Mesodermal cell (in vitro differentiated cells): ENCODE measurements around the gene GASK1B. TPM values are rescaled to one million over a fixed set of nuclear protein-coding genes. Genes with fewer than 3 reads are reported as not detected.
A peak's percentile ranks its signal among the peaks of the same experiment; 100 is the strongest.

ENCODE experiments used
- H3K27ac ChIP-seq: 2 replicates; pipeline ENCODE4 v1.7.0; 2013; ENCODE audit warnings: mild to moderate bottlenecking, low read depth, low read length, moderate library complexity; ENCODE audit not compliant: severe bottlenecking
- H3K36me3 ChIP-seq: 2 replicates; pipeline ENCODE4 v1.7.1; 2013; ENCODE audit warnings: mild to moderate bottlenecking, low read length, moderate library complexity; ENCODE audit not compliant: control insufficient read depth, insufficient read depth
- H3K4me1 ChIP-seq: one replicate; pipeline ENCODE4 v1.7.1; 2013; ENCODE audit warnings: mild to moderate bottlenecking, low read length; ENCODE audit not compliant: insufficient read depth, control insufficient read depth, poor library complexity, severe bottlenecking
- H3K4me3 ChIP-seq: 2 replicates; pipeline ENCODE4 v1.7.0; 2013; ENCODE audit warnings: low read length, control low read depth, mild to moderate bottlenecking; ENCODE audit not compliant: insufficient read depth, poor library complexity, severe bottlenecking; ENCODE audit errors: extremely low read depth
- H3K9me3 ChIP-seq: 2 replicates; pipeline ENCODE4 v1.7.1; 2013; ENCODE audit warnings: mild to moderate bottlenecking, low read length, moderate library complexity; ENCODE audit not compliant: control insufficient read depth
- WGBS, 2 experiments: methylation state at CpG; one replicate each; pipeline ENCODE4 v1.1.5; 2013; ENCODE audit warnings: missing lambda C conversion rate in 2 of 2; ENCODE audit not compliant: insufficient coverage in 2 of 2; 5-methylcytosine and 5-hydroxymethylcytosine counted together
- polyA plus RNA-seq, 2 experiments: library from polyadenylated mRNA; stranded (reverse); fragments of 50-300 nt; gene quantifications; one replicate each; pipeline ENCODE4 v1.2.3, GENCODE V29; 2013

GASK1B gene
- polyA plus RNA-seq (2013, experiment 1 of 2), result 86.3 TPM
- 87.7 TPM for polyA plus RNA-seq (2013, experiment 2 of 2)

DNA sequence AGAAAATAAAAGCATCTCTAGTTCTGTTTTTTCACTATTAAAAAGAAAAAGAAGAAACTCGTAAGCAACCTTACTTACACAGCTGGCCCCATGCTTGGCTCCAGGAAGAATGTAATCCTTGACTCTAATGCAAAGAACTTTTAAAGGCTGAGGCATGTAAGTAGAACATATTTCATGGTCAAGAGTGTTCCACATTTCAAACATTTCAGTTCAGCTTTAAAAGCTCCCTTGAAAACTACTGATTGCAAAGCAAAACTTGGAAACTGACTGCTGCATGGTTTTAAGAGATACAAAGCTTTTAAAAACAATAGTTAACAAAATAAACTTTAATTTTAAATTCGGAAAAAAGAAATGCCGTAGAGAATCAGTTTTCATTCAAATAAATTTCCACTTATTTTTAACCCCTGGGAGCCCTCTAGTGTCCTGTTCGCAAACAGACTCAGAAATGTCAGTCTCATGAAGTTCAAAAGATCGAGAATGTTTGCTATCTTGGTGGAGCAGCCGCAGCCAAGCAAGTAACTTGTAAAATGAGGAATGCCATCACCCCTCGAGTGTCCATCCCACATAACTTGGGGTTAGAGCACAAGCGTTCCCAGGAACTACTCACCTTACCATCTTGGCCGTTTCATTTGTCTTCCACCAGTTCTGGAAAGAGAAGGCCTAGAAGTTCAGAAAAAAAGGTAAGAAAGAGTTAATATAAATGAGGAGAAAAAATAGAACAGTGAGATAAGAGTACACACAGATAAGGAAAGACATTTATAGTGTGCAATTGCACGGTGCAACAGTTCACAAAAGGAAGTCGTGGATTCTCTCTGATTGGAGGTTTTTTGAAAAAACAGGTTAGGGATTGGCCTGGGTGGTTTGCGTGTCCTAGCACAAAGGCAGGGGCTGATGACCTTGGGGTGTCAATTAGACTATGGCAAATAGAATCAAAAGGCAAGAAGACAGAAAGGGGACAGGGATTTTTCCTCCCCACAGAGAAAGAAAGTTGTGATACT, at the start of gene GASK1B:
Gene GASK1B, minus strand, starts transcription at position 765 of the 998 bp plus-strand sequence. CDS start 1,650 bp downstream, outside the sequence.
- WGBS, 2 experiments, result 37 to 41% methylated on average over 5 to 6 of the region's 12 CpGs
- Histone ChIP-seq H3K4me3 (peak within 1 kb of the TSS; percentile 51), H3K4me1 (peaks cover 21% of the 10 kb centered on the region), H3K36me3 (peaks cover 36% of the 10 kb centered on the region), H3K9me3 (no peaks in the 10 kb centered on the region), H3K27ac (peak within 1 kb of the TSS; percentile 85)

DNA sequence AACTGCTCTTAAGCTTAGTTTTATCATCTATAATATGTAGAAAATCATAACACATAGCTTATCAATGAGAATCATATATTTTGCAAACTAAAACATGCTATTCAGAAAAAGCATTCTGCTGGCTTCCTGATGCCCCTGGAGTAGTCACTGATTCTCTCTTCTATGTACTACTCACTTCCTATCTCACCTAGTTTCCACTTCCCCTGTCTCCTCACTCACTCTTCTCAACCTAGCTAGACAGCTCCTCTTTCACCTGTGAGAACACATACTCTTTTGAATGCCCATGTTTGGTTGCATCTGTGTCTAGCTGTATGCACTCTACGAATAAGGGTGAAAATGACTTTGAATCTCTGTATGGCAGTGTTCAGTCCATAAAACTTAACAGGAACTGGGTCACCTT, 46.8 kb upstream of the GASK1B start:
- Histone ChIP-seq H3K36me3 (no peaks in the 10 kb centered on the region), H3K4me3 (no peak overlapping the region), H3K27ac (no peak overlapping the region), H3K4me1 (no peaks in the 10 kb centered on the region), H3K9me3 (no peaks in the 10 kb centered on the region)
- WGBS, 2 experiments, result no CpG with 5 or more reads among the region's 1 CpG

- Histone ChIP-seq H3K27ac (no peak overlapping the region), H3K4me3 (no peak overlapping the region), H3K4me1 (no peaks in the 10 kb centered on the region), H3K36me3 (no peaks in the 10 kb centered on the region), H3K9me3 (no peaks in the 10 kb centered on the region)
- WGBS, 2 experiments, result 89% methylated on average over 1 of the region's 5 CpGs; no CpG with 5 or more reads in 1 of the 2 experiments
Measured at GRCh38 chr4:158217763-158218162, 44.9 kb upstream of the GASK1B start.

- Histone ChIP-seq H3K4me1 (peaks cover 7% of the 10 kb centered on the region), H3K9me3 (no peaks in the 10 kb centered on the region), H3K36me3 (no peaks in the 10 kb centered on the region), H3K27ac (no peak overlapping the region), H3K4me3 (no peak overlapping the region)
- WGBS, 2 experiments, result no CpG with 5 or more reads among the region's 1 CpG
Measured at GRCh38 chr4:158214856-158215255, 42.0 kb upstream of the GASK1B start.

GRCh38 chr4:158213466-158213865, 40.6 kb upstream of the GASK1B start:
- H3K4me3 ChIP-seq, result no peak overlapping the region
- H3K36me3 ChIP-seq, result no peaks in the 10 kb centered on the region
- peaks cover 7% of the 10 kb centered on the region for H3K4me1 ChIP-seq
- H3K9me3 ChIP-seq, result no peaks in the 10 kb centered on the region
- no CpG with 5 or more reads among the region's 2 CpGs for WGBS, 2 experiments
- H3K27ac ChIP-seq, result no peak overlapping the region

GRCh38 chr4:158211222-158211621, 38.4 kb upstream of the GASK1B start:
- H3K4me3 ChIP-seq, result peak overlapping the region; percentile 28
- H3K4me1 ChIP-seq, result peaks cover 7% of the 10 kb centered on the region
- H3K36me3 ChIP-seq, result no peaks in the 10 kb centered on the region
- WGBS, 2 experiments, result 80% methylated on average over 1 of the region's 3 CpGs; no CpG with 5 or more reads in 1 of the 2 experiments
- H3K27ac ChIP-seq, result no peak overlapping the region
- H3K9me3 ChIP-seq, result no peaks in the 10 kb centered on the region

DNA sequence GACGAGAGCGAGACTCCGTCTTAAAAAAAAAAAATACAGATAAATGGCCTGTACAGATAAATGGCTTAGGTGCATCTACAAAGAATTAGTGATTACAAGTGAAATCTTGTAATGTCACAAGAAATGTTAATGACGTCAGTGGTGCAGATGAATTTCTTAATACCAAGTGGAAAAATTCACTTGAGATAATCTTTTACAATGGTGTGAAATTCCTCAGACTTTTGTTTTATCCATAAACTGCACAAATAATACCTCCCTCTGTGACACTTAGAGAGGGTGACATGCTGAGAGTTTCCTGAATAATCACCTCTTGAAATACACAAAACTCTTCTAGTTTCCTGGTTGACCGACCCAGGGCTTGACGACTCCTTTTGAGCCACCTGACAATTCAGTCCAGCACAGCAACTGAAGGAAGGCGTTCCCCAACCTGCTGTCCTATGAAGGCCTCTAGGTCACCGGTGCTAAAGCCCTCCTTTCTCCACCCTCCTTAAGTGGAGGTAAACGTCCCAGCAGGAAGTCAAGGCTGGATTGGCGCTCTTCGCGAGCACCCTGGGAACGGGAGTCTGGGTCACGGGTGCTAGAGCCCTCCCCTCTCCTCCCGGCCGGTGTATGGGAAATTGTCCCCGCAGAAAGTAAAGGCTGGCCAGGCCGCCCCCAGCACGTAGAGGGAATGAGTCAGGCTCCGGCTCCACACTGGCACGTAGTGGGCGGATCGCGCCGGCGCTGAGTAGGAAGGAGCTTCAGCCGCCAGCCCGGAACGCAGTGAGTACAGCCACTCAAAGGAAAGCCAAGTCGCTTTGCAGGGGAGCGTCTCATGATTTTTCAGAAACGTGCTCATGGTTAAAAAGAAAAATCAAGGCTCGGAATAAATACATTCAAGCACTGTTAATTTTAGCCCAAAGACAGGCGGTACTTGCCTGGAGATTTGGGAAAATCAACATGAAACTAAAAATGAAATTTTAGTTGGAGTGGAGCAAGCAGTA, 37.3 kb upstream of the GASK1B start, which contains the start of gene TMEM144:
Gene TMEM144, plus strand, starts transcription at position 662 of the 983 bp plus-strand sequence. CDS start 2,182 bp downstream, outside the sequence.
- peaks cover 7% of the 10 kb centered on the region for H3K4me1 ChIP-seq
- no peaks in the 10 kb centered on the region for H3K36me3 ChIP-seq
- no peaks in the 10 kb centered on the region for H3K9me3 ChIP-seq
- peak within 1 kb of the TSS; percentile 72 for H3K27ac ChIP-seq
- 3 to 17% methylated on average over 24 to 28 of the region's 34 CpGs for WGBS, 2 experiments
- peak within 1 kb of the TSS; percentile 28 for H3K4me3 ChIP-seq

- Histone ChIP-seq H3K4me1 (peaks cover 7% of the 10 kb centered on the region), H3K4me3 (no peak overlapping the region), H3K36me3 (no peaks in the 10 kb centered on the region), H3K27ac (no peak overlapping the region), H3K9me3 (no peaks in the 10 kb centered on the region)
- 83% methylated on average over 1 of the region's 5 CpGs; no CpG with 5 or more reads in 1 of the 2 experiments for WGBS, 2 experiments
Measured at GRCh38 chr4:158208963-158209640, 36.3 kb upstream of the GASK1B start.

GRCh38 chr4:158203929-158204328, 31.1 kb upstream of the GASK1B start:
- Histone ChIP-seq H3K4me3 (no peak overlapping the region), H3K27ac (no peak overlapping the region), H3K4me1 (peaks cover 3% of the 10 kb centered on the region), H3K36me3 (no peaks in the 10 kb centered on the region), H3K9me3 (no peaks in the 10 kb centered on the region)
- WGBS, 2 experiments, result no CpG with 5 or more reads among the region's 3 CpGs

GRCh38 chr4:158203436-158203835, 30.6 kb upstream of the GASK1B start:
- Histone ChIP-seq H3K36me3 (no peaks in the 10 kb centered on the region), H3K9me3 (no peaks in the 10 kb centered on the region), H3K4me3 (no peak overlapping the region), H3K27ac (no peak overlapping the region), H3K4me1 (peaks cover 3% of the 10 kb centered on the region)
- no CpG with 5 or more reads among the region's 2 CpGs for WGBS, 2 experiments
